GM21723 (cell line): ENCODE data around the gene TCIRG1.
A peak's percentile ranks its signal among the peaks of the same experiment; 100 is the strongest.

Experiments used
- ATAC-seq: cut with Tn5 transposase; IDR thresholded peaks from one replicate; pipeline ENCODE4 v1.9.1; 2021; ENCODE audit warnings: mild to moderate bottlenecking, moderate library complexity; ENCODE audit not compliant: unreplicated experiment

The TCIRG1 gene

DNA sequence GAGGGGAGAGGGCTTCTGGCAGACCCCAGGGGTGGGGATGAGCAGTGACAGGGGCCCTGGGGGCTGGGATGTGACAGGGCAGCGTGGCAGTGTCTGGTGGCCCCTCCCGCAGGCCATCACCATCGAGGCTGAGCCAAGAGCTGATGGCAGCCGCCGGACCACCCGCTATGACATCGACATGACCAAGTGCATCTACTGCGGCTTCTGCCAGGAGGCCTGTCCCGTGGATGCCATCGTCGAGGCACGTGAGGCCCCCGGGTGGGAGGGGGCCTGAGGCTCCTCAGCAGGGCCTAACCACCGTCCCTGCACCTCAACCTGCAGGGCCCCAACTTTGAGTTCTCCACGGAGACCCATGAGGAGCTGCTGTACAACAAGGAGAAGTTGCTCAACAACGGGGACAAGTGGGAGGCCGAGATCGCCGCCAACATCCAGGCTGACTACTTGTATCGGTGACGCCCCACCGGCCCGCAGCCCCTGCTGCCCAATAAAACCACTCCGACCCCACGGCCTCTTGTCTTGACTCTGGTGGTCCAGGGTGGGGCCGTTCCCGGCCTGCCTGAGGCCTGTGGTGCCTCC lies 2.6 kb upstream of the TCIRG1 start:
- no peak for ATAC-seq

GRCh38 chr11:68036717-68037239 lies 2.0 kb upstream of the TCIRG1 start:
- ATAC-seq, result no peak

- no peak for ATAC-seq
These were observed 1.2 kb upstream of the TCIRG1 start for GRCh38 chr11:68037411-68038225.

GRCh38 chr11:68038226-68038717 lies 553 bp upstream of the TCIRG1 start:
- ATAC-seq, result no peak

DNA sequence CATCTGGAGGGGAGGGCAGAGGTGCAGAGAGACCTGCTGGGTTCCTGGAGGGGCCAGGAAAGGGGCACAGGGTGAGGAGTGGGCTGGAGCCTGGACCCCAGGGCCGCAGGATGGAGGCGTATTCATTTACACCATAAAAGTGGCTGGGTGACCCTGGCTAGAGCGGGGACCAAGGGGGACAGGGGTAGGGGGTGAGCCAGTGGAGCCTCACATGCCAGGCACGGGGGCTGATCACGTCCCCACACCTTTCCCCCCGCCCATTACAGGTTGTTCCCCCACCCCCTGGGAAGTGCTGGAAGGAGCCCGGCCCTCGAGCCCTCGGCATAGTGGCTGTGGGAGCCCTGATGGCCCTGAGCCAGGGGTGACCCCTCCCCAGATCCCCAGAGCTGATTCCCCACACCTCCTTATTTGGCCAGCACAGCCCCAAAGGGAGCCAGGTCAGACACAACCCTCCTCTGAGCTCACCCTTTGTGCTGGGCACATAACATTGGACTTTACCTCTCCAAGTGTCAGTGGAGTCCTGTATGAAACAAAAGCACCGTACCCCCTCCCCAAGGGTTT lies 781 bp downstream of the TCIRG1 start:
- ATAC-seq, result no peak

DNA sequence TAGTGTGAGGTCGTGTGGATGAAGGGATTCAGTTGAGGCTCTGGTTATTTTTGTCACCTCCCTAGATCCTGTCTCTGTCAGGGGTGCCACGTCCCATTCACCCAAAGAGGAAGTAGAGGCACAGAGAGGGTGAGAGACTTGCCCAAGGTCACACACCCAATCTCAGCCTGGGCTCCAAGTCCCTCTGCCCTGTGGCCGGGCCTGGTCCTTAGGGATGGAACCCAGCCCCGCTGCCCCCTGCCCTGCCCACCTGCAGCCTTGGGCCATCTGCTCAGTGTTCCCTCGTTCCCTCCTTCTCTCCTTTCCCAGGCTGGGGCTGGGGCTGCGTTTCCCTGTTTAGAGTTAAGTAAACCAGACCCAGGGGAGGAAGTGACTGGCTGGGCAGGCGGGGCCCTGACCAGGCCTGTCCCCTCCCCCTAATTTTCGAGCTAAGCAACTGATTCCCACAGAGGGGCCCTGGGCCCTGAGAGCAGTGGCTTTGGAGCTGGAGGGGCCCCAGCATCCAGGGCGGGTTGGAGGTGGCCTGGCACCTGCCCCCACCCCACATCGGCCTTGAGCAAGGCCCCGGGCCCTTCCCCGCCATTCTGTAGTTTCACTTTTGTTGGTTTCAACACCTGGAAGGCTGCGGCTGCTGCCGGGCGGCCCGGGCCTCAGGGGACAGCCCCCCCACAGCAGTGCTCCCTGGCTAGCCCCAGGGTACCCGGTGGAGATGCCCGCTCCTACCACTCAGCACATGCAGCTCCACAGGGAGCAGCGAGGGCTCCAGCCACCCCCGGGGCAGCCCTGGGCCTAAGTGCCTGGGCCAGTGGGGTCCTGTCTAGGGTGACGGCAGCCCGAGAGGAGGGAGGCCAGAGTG lies 1.5 kb downstream of the TCIRG1 start:
- ATAC-seq, result peak; percentile 58

DNA sequence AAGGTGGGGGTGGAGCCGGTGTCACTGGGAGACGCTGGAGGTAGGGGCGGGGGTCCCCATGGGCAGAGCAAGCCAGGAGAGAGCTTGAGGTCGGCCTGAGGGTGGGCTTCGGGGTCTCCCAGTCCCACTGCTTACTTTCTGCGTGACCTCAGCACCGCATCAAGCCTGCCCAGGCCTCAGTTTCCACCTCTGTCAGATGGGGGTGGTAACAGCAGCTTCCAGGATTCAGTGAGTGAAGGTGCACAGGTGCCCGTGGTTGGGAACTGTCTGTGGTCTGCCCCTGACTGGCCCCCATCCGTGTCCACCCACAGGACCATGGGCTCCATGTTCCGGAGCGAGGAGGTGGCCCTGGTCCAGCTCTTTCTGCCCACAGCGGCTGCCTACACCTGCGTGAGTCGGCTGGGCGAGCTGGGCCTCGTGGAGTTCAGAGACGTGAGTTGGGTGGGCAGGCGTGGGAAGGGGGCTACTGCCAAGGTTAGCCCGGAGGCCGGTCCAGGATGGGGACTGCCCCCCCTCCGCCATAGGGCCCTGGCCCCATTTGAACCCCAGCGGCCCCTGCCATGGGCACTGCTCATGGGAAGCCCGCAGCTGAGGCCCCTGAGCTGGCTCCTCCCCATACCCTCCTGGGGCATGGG lies 2.2 kb downstream of the TCIRG1 start:
- ATAC-seq, result no peak

- no peak for ATAC-seq
These were observed 2.9 kb downstream of the TCIRG1 start for GRCh38 chr11:68041617-68042218.

- ATAC-seq, result no peak
These were observed 3.6 kb downstream of the TCIRG1 start for GRCh38 chr11:68042219-68043028.

DNA sequence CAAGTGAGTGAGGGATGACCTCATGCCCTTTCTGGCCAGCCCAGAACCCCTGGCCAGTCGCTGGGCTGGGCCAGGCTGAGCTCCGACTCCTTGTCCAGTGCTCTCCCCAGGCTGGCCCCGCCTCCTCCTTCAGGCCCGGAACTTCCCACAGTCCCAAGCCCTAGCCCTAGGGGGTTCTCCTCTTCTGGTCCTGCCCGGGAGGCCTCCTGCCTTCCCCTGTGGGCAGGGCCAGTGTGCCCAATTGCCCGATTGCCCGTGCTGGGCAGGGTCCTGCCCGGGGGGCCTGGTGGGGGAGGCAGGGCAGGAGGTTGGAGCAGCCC lies 4.2 kb downstream of the TCIRG1 start:
- ATAC-seq, result no peak

GRCh38 chr11:68043349-68044144 lies 4.7 kb downstream of the TCIRG1 start:
- no peak for ATAC-seq

DNA sequence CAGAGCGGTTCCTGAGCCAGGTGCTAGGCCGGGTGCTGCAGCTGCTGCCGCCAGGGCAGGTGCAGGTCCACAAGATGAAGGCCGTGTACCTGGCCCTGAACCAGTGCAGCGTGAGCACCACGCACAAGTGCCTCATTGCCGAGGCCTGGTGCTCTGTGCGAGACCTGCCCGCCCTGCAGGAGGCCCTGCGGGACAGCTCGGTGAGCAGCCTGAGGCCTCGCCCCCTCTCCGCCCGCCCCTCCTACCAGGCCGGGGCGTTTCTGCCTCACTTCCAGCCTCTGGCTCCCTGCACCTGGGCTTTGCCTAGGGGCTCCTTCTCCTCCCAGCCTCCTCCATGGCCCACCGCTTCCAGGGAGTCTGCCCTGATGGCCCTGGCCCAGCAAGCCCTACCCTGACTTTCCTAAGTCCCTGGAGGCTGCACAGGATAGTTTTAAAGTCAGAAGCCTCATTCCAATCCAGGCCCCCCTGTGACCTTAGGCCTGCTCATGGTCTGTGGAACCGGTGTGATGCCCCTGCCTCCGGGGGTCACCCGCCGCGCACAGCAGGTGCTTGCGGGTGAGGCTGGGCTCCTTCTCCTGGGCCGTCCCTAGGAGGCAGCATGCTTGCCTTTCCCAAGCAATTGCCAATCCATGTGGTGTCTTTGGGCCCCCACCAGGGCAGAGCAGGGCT lies 5.5 kb downstream of the TCIRG1 start:
- no peak for ATAC-seq

DNA sequence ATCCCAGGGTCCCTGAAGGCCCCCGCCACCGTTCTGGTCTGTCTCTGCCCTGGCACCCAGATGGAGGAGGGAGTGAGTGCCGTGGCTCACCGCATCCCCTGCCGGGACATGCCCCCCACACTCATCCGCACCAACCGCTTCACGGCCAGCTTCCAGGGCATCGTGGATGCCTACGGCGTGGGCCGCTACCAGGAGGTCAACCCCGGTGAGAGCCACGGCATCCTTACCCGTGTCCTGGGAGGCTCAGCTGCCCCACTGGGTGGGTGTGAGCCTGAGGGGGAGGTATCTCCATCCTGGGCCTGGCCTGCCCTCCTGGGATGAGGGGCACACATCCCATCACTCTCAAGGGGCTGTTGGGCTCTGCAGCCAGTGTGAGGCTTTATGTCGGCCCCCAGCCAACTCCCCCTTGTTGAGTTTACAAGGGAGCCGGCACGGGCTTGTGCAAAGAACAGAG lies 6.1 kb downstream of the TCIRG1 start:
- ATAC-seq, result no peak

GRCh38 chr11:68047437-68048290 lies 8.8 kb downstream of the TCIRG1 start:
- no peak for ATAC-seq

GRCh38 chr11:68048681-68049508 lies 10.1 kb downstream of the TCIRG1 start:
- ATAC-seq, result no peak
